PC-9 (cell line): ENCODE data around the gene RANBP3L.

Experiments used
- CTCF ChIP-seq: fragments of 200-600 bp; sonication (generic); conservative IDR thresholded peaks from 2 replicates; pipeline ENCODE4 v1.6.1; 2017; ENCODE audit warnings: mixed run types, antibody characterized with exemption, mild to moderate bottlenecking, moderate library complexity
- EZH2 ChIP-seq: fragments of 200-600 bp; sonication (generic); IDR thresholded peaks from 2 replicates; pipeline ENCODE4 v1.8.0; 2017; ENCODE audit warnings: antibody characterized with exemption, low read depth

- TF ChIP-seq CTCF (no peak), EZH2 (no peak)
These were observed 64.0 kb downstream of the RANBP3L start for GRCh38 chr5:36237751-36238150.
